HepG2 (cell line): ENCODE measurements around the gene HTR3C. TPM values are rescaled to one million over a fixed set of nuclear protein-coding genes. Genes with fewer than 3 reads are reported as not detected.
A peak's percentile ranks its signal among the peaks of the same experiment; 100 is the strongest.

Source experiments
- ATAC-seq: fragments of 200-7000 bp; cut with Tn5 transposase; 3 replicates; pipeline ENCODE4 v1.9.1; 2020; ENCODE audit warnings: mild to moderate bottlenecking, moderate library complexity
- BruUV-seq: library from RNA; stranded (reverse); fragments of 400-500 nt; replicated peaks from 2 replicates; lab custom pipeline; 2021; lab: Mats Ljungman, UMichigan
- CTCF ChIA-PET: fragments of 300-600 bp; formaldehyde crosslinking; extraction: SDS; loops from one replicate; lab custom pipeline; 2021; ENCODE audit warnings: low total read pairs, inconsistent platforms, low intra/inter-chr PET ratio; lab: Yijun Ruan, JAX
- POLR2A ChIA-PET: fragments of 350-600 bp; sonication (Branson Sonifier 250); formaldehyde crosslinking; loops from one replicate; lab custom pipeline; 2020; ENCODE audit warnings: antibody characterized with exemption, inconsistent platforms; lab: Yijun Ruan, JAX
- DNase-seq: peaks from one replicate; pipeline ENCODE4 v3.0.0-alpha.2; 2015; ENCODE audit warnings: low spot score
- FAIRE-seq: peaks from 3 replicates; lab custom pipeline; 2011; peaks lifted over from hg19 to GRCh38; lab: Jason Lieb, UNC
- H2AFZ ChIP-seq: one replicate; pipeline ENCODE4 v1.6.1; 2011; ENCODE audit warnings: low read length, inconsistent platforms
- H3K27ac ChIP-seq: fragments of 300-600 bp; 3 replicates; pipeline ENCODE4 v1.8.0; 2011; ENCODE audit warnings: mixed run types, mild to moderate bottlenecking, mixed read lengths, low read length, inconsistent platforms; ENCODE audit not compliant: insufficient read depth; ENCODE audit errors: extremely low read length
- H3K27me3 ChIP-seq, 2 experiments: fragments of 200-600 bp in 1 of 2; 2 replicates in 1 of 2; 3 replicates in 1 of 2; pipeline versions ENCODE4 v1.6.0 to v1.8.0; 2011; ENCODE audit warnings: low read length in 2 of 2, mild to moderate bottlenecking in 2 of 2, moderate library complexity in 2 of 2, inconsistent platforms in 1 of 2; ENCODE audit not compliant: insufficient read depth in 2 of 2, control insufficient read depth in 1 of 2
- H3K36me3 ChIP-seq, 2 experiments: fragments of 200-600 bp in 1 of 2; replicated peaks in 1 of 2; 2 replicates in 1 of 2; 3 replicates in 1 of 2; pipeline versions ENCODE4 v1.5.1 to v1.8.0; 2011; ENCODE audit warnings: low read length in 2 of 2, inconsistent platforms in 1 of 2; ENCODE audit not compliant: insufficient read depth in 2 of 2, control insufficient read depth in 1 of 2
- H3K4me1 ChIP-seq: 2 replicates; pipeline ENCODE4 v1.5.1; 2012; ENCODE audit warnings: low read length, inconsistent platforms; ENCODE audit not compliant: insufficient read depth
- H3K4me2 ChIP-seq: 2 replicates; pipeline ENCODE4 v1.6.0; 2011; ENCODE audit warnings: low read depth, low read length, inconsistent platforms
- H3K4me3 ChIP-seq, 3 experiments: fragments of 200-600 bp in 1 of 3; sonication (generic), shearing (Covaris generic) in 1 of 3; replicated peaks in 1 of 3; 2 replicates each; pipeline ENCODE4 v1.5.1; 2011 to 2016; ENCODE audit warnings: low read length in 3 of 3, inconsistent platforms in 2 of 3, low read depth in 2 of 3, mild to moderate bottlenecking in 2 of 3, control low read depth in 1 of 3, mixed read lengths in 1 of 3; ENCODE audit not compliant: insufficient read depth in 1 of 3
- H3K79me2 ChIP-seq: one replicate; pipeline ENCODE4 v1.6.1; 2011; ENCODE audit warnings: low read length, inconsistent platforms; ENCODE audit not compliant: insufficient read depth
- H3K9ac ChIP-seq: 2 replicates; pipeline ENCODE4 v1.6.0; 2011; ENCODE audit warnings: mild to moderate bottlenecking, low read depth, low read length, inconsistent platforms; ENCODE audit not compliant: insufficient read depth
- H3K9me3 ChIP-seq: 2 replicates; pipeline ENCODE4 v1.5.1; 2012; ENCODE audit warnings: mild to moderate bottlenecking, low read length
- H4K20me1 ChIP-seq: 2 replicates; pipeline ENCODE4 v1.6.0; 2011; ENCODE audit warnings: inconsistent platforms, mild to moderate bottlenecking, low read length, moderate library complexity; ENCODE audit not compliant: insufficient read depth
- FOSL2 ChIP-seq: sonication (generic); formaldehyde crosslinking; IDR thresholded peaks from 2 replicates; pipeline ENCODE4 v1.4.0; 2020; ENCODE audit warnings: missing genetic modification reagents
- PCBP1 ChIP-seq: fragments of 200-400 bp; formaldehyde crosslinking; IDR thresholded peaks from 2 replicates; pipeline ENCODE4 v1.6.1; 2017; ENCODE audit warnings: mild to moderate bottlenecking, low read depth, low read length, borderline replicate concordance
- TBL1XR1 ChIP-seq: fragments of 150-350 bp; IDR thresholded peaks from 2 replicates; pipeline ENCODE4 v1.6.1; 2014; ENCODE audit warnings: borderline replicate concordance, low read length; ENCODE audit not compliant: partially characterized antibody
- TOPORS ChIP-seq: sonication (generic); formaldehyde crosslinking; IDR thresholded peaks from 2 replicates; pipeline ENCODE4 v1.8.0; 2023; ENCODE audit warnings: mild to moderate bottlenecking, missing genetic modification reagents
- ZNF335 ChIP-seq: sonication (generic); formaldehyde crosslinking; IDR thresholded peaks from 2 replicates; pipeline ENCODE4 v1.4.0; 2020; ENCODE audit warnings: missing genetic modification reagents
- ZNF747 ChIP-seq: sonication (generic); formaldehyde crosslinking; IDR thresholded peaks from 2 replicates; pipeline ENCODE4 v1.8.1; 2023; ENCODE audit warnings: missing genetic modification reagents, mild to moderate bottlenecking, borderline replicate concordance
- ZSCAN30 ChIP-seq: sonication (generic); formaldehyde crosslinking; IDR thresholded peaks from 2 replicates; pipeline ENCODE4 v1.5.0; 2020; ENCODE audit warnings: mild to moderate bottlenecking, missing genetic modification reagents
- WGBS: methylation state at CpG from one replicate; pipeline ENCODE4 v1.1.6; 2017; ENCODE audit warnings: low lambda C conversion rate; 5-methylcytosine and 5-hydroxymethylcytosine counted together
- in situ Hi-C: cut with HindIII; loops from 2 replicates; pipeline ENCODE4 v1.10.0; 2017; ENCODE audit warnings: low pct_unique_long_range_greater_than_20kb; ENCODE audit not compliant: extremely low pct_ligation_motif_present
- intact Hi-C: fragments of 100-400 bp; cut with micrococcal nuclease; formaldehyde crosslinking; loops from one replicate; pipeline ENCODE4 v1.10.0; 2022; ENCODE audit not compliant: unreplicated experiment
- polyA plus RNA-seq, 8 experiments: library from polyadenylated mRNA; depleted of rRNA in 3 of 8; stranded (reverse) in 7 of 8; unstranded in 1 of 8; fragments of >200 nt; fragmentation: Illumina TruSeq in 4 of 8; extraction: Trizol in 4 of 8; gene quantifications; 2 replicates each; pipeline versions ENCODE4 v1.2.1 to v1.2.3, GENCODE V29; 2011 to 2016; ENCODE audit warnings: low read depth in 4 of 8, missing spikeins in 1 of 8, mixed read lengths in 1 of 8; ENCODE audit not compliant: insufficient read depth in 1 of 8
- total RNA-seq, 5 experiments: library from RNA; depleted of rRNA; stranded (reverse); fragments of >200 nt; fragmentation: Illumina TruSeq; extraction: Trizol; gene quantifications; 2 replicates each; pipeline ENCODE4 v1.2.3, GENCODE V29; 2016; ENCODE audit warnings: low read depth in 1 of 5
- TF ChIP-seq, protein P1 (sequence below): sonication (generic); formaldehyde crosslinking; IDR thresholded peaks from 2 replicates; pipeline ENCODE4 v1.4.0; 2020; ENCODE audit warnings: missing genetic modification reagents
- TF ChIP-seq, protein P2 (sequence below), 2 experiments: sonication (generic) in 1 of 2; formaldehyde crosslinking in 1 of 2; IDR thresholded peaks; 2 replicates each; pipeline versions ENCODE4 v1.5.1 to v1.6.1; 2011 to 2020; ENCODE audit warnings: borderline replicate concordance in 1 of 2, low read depth in 1 of 2, low read length in 1 of 2, mild to moderate bottlenecking in 1 of 2, missing genetic modification reagents in 1 of 2, moderate library complexity in 1 of 2

Gene HTR3C
- total and polyA plus RNA-seq, 2 of the 13 experiments (the other 11 are each of a cell fraction or from before 2014, with no cell fraction given), result not detected

DNA sequence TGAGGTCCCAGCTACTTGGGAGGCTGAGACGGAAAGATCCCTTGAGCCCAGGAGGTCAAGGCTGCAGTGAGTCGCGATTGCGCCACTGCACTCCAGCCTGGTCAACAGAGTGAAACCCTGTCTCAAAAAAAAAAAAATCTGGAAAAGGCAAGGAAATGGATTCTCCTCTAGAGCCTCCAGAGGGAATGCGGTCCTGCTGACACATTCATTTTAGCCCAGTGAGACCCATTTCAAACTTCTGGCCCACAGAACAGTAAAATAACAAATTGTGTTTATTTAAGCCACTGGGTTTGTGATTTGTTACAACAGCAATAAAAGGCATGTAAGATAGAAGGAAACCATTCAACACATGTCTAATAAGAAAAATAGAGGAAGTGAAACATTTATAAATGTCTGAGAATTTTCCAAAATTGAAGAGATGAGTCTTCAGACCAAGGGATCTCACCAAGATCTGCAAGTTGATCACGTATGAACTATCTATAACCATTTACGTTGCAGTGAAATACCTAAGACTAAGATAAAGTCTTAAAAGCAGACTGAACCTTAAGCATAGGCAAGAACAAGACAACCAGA is 44.0 kb downstream of the HTR3C start, which contains the start of gene HTR3E:
Gene HTR3E (plus strand): TSS at position 254 of the 573 bp plus-strand sequence. CDS start 466 bp downstream, outside the sequence.
- WGBS, result 68% methylated on average over 7 of the region's 7 CpGs
- in situ Hi-C loops (no loop called here), intact Hi-C loops (no loop called here)
- H3K4me1 ChIP-seq, result no peaks in the 10 kb centered on the region
- H3K27ac ChIP-seq, result no peak within 1 kb of the TSS
- POLR2A ChIA-PET, result no interaction called here
- no peak within 1 kb of the TSS for H2AFZ ChIP-seq
- H3K4me3 ChIP-seq, result no peak within 1 kb of the TSS
- no peak for ATAC-seq
- CTCF ChIA-PET, result no interaction called here
- peak; percentile 41 for TF ChIP-seq FOSL2 (CRISPR knock-in tag)
- TF ChIP-seq, protein P1, sequence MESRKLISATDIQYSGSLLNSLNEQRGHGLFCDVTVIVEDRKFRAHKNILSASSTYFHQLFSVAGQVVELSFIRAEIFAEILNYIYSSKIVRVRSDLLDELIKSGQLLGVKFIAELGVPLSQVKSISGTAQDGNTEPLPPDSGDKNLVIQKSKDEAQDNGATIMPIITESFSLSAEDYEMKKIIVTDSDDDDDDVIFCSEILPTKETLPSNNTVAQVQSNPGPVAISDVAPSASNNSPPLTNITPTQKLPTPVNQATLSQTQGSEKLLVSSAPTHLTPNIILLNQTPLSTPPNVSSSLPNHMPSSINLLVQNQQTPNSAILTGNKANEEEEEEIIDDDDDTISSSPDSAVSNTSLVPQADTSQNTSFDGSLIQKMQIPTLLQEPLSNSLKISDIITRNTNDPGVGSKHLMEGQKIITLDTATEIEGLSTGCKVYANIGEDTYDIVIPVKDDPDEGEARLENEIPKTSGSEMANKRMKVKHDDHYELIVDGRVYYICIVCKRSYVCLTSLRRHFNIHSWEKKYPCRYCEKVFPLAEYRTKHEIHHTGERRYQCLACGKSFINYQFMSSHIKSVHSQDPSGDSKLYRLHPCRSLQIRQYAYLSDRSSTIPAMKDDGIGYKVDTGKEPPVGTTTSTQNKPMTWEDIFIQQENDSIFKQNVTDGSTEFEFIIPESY, result peak; percentile 48; the same call in 1 of the 2 replicates
- TF ChIP-seq TBL1XR1, result no peak
- TF ChIP-seq, all 625 proteins: peak for 2
- no TSS peak for BruUV-seq
- no peaks in the 10 kb centered on the region for H3K79me2 ChIP-seq
- no peak for FAIRE-seq
- DNase-seq, result no peak
- peaks cover 0 to 3% of the 10 kb centered on the region in 2 experiments; a peak in 1 of 5 replicates for H3K27me3 ChIP-seq
- no peaks in the 10 kb centered on the region for H4K20me1 ChIP-seq
- H3K4me2 ChIP-seq, result no peak within 1 kb of the TSS
- H3K9me3 ChIP-seq, result peaks cover 13% of the 10 kb centered on the region
- no peaks in the 10 kb centered on the region for H3K36me3 ChIP-seq
- no peak within 1 kb of the TSS for H3K9ac ChIP-seq

- BruUV-seq, result no TSS peak
- Histone ChIP-seq H3K4me3 (no peak overlapping the region), H3K79me2 (no peaks in the 10 kb centered on the region), H3K27me3 (peaks cover 0 to 3% of the 10 kb centered on the region in 2 experiments; a peak in 2 of 5 replicates), H3K36me3 (no peaks in the 10 kb centered on the region), H4K20me1 (no peaks in the 10 kb centered on the region), H3K27ac (no peak overlapping the region), H3K9me3 (peaks cover 6% of the 10 kb centered on the region), H3K9ac (no peak overlapping the region), H3K4me1 (no peaks in the 10 kb centered on the region), H3K4me2 (no peak overlapping the region), H2AFZ (no peak overlapping the region)
- no peak for DNase-seq
- 25% methylated on average over 6 of the region's 6 CpGs for WGBS
- in situ Hi-C loops (no loop called here), intact Hi-C loops (no loop called here)
- FAIRE-seq, result no peak
- ChIA-PET CTCF (no interaction called here), POLR2A (no interaction called here)
- no peak for ATAC-seq
- TF ChIP-seq ZNF335 (CRISPR knock-in tag) (no peak), ZNF747 (CRISPR knock-in tag) (no peak), TOPORS (CRISPR knock-in tag) (no peak), ZSCAN30 (no peak), PCBP1 (no peak)
- TF ChIP-seq, protein P2, sequence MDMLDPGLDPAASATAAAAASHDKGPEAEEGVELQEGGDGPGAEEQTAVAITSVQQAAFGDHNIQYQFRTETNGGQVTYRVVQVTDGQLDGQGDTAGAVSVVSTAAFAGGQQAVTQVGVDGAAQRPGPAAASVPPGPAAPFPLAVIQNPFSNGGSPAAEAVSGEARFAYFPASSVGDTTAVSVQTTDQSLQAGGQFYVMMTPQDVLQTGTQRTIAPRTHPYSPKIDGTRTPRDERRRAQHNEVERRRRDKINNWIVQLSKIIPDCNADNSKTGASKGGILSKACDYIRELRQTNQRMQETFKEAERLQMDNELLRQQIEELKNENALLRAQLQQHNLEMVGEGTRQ (IDR thresholded peaks at IDR 0.05; ENCODE audit: low read depth, low read length), result no peak
- TF ChIP-seq, protein P2 (CRISPR knock-in tag; IDR thresholded peaks at IDR 0.05; ENCODE audit: borderline replicate concordance), result no peak
These were observed 44.7 kb downstream of the HTR3C start for GRCh38 chr3:184097556-184097955.
